Measurements from ENCODE around the gene TMBIM1.

Gene TMBIM1, protein sequence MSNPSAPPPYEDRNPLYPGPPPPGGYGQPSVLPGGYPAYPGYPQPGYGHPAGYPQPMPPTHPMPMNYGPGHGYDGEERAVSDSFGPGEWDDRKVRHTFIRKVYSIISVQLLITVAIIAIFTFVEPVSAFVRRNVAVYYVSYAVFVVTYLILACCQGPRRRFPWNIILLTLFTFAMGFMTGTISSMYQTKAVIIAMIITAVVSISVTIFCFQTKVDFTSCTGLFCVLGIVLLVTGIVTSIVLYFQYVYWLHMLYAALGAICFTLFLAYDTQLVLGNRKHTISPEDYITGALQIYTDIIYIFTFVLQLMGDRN

GRCh38 chr2:218292048-218293014 lies at the start of gene TMBIM1:
Gene TMBIM1 (minus strand): TSS chr2:218292503. CDS start chr2:218282141, 10,362 bp downstream.
- Histone ChIP-seq H3K36me3 (ENCODE audit: control insufficient read depth, insufficient read depth, low read length) (no peaks in the 10 kb centered on the region), H3K4me1 (ENCODE audit: control insufficient read depth, insufficient read depth, low read length) (peaks cover 85% of the 10 kb centered on the region), H3K9me3 (ENCODE audit: control insufficient read depth, low read length) (no peaks in the 10 kb centered on the region), H3K4me3 (ENCODE audit: low read length) (peak within 1 kb of the TSS; percentile 93), H3K9ac (ENCODE audit: low read length) (peak within 1 kb of the TSS; percentile 99), H3K27me3 (ENCODE audit: control insufficient read depth, insufficient read depth, low read length) (no peaks in the 10 kb centered on the region)

GRCh38 chr2:218341381-218341780 lies 49.1 kb upstream of the TMBIM1 start:
- Histone ChIP-seq H3K4me1 (ENCODE audit: control insufficient read depth, insufficient read depth, low read length) (peaks cover 2% of the 10 kb centered on the region), H3K4me3 (ENCODE audit: low read length) (no peak overlapping the region), H3K9me3 (ENCODE audit: control insufficient read depth, low read length) (no peaks in the 10 kb centered on the region), H3K36me3 (ENCODE audit: control insufficient read depth, insufficient read depth, low read length) (peaks cover 11% of the 10 kb centered on the region), H3K27me3 (ENCODE audit: control insufficient read depth, insufficient read depth, low read length) (no peaks in the 10 kb centered on the region), H3K9ac (ENCODE audit: low read length) (no peak overlapping the region)

DNA sequence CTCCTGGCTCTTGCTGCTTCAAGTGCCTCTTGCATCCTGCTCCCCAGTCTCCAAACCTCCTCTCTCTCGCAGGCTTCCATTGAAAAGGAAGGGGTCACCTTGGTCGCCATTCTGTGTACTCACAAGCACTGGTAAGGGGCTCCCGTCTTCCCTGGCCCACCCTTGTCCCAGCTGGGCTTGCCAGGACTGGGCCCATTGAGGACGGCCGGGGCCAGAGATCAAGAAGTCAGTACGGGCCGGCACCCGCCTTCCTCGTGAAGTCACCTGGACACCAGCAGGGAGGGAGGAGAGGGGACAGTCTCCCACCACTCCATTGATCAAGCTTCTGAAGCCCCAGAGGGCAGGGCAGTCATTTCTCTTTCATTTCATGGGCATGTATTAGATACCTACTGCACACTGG lies 48.4 kb upstream of the TMBIM1 start:
- Histone ChIP-seq H3K9me3 (ENCODE audit: control insufficient read depth, low read length) (no peaks in the 10 kb centered on the region), H3K9ac (ENCODE audit: low read length) (no peak overlapping the region), H3K4me3 (ENCODE audit: low read length) (no peak overlapping the region), H3K27me3 (ENCODE audit: control insufficient read depth, insufficient read depth, low read length) (no peaks in the 10 kb centered on the region), H3K36me3 (ENCODE audit: control insufficient read depth, insufficient read depth, low read length) (peaks cover 7% of the 10 kb centered on the region), H3K4me1 (ENCODE audit: control insufficient read depth, insufficient read depth, low read length) (peaks cover 3% of the 10 kb centered on the region)

DNA sequence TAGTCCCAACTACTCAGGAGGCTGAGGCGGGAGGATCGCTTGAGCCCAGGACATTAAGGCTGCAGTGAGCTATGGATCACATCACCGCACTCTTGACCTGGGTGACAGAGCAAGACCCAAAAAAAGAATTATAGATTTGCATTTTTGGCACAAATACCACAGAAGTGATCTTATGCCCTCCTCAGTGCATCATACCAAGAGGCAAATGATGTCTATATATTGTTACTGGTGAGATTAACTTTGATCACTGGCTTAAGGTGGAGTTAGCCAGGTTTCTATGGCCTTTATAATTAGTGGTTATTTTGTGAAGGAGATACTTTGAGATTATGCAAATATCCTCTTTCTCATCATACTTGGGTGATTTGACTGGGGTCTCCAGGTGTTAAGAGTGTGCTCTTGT lies 42.2 kb upstream of the TMBIM1 start:
- H3K9me3 ChIP-seq (ENCODE audit: control insufficient read depth, low read length), result no peaks in the 10 kb centered on the region
- H3K27me3 ChIP-seq (ENCODE audit: control insufficient read depth, insufficient read depth, low read length), result no peaks in the 10 kb centered on the region
- no peak overlapping the region for H3K4me3 ChIP-seq (ENCODE audit: low read length)
- no peaks in the 10 kb centered on the region for H3K36me3 ChIP-seq (ENCODE audit: control insufficient read depth, insufficient read depth, low read length)
- no peak overlapping the region for H3K9ac ChIP-seq (ENCODE audit: low read length)
- peaks cover 10% of the 10 kb centered on the region for H3K4me1 ChIP-seq (ENCODE audit: control insufficient read depth, insufficient read depth, low read length)

DNA sequence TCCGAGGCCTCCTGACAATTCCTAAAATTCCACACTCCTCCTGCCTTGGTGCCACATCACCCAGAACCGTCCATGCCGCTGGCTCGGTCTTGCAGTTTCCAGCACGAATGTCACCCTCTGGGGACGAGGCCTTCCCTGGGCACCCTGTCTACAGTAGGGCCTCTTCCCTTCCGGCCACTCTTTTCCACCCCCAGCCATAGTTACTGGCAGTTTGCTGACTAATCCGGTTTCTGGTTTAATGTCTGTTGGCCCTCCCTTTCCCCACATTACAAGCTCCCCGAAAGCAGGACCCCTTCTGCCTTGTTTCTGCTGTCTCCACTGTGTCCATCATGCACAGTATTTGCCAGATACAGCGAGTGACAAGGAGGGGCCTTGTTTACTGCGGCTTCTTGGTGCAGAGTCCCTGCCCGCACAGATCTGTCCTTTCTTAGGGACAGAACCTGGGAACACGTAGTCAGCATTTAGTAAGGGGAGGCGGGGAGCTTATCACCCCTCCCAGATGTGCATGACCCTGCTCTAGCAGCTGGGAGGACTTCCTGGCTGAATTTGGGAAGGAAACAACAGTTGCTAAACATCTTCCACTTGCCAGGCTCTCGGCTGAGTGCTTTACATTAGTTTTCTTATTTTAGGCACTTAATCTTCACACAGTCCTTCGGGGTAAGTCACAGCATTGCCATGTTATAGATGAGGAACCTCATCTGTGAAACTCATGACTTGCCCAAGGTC lies 40.8 kb upstream of the TMBIM1 start:
- no peak overlapping the region for H3K4me3 ChIP-seq (ENCODE audit: low read length)
- no peaks in the 10 kb centered on the region for H3K9me3 ChIP-seq (ENCODE audit: control insufficient read depth, low read length)
- H3K36me3 ChIP-seq (ENCODE audit: control insufficient read depth, insufficient read depth, low read length), result no peaks in the 10 kb centered on the region
- no peak overlapping the region for H3K9ac ChIP-seq (ENCODE audit: low read length)
- peaks cover 13% of the 10 kb centered on the region for H3K4me1 ChIP-seq (ENCODE audit: control insufficient read depth, insufficient read depth, low read length)
- H3K27me3 ChIP-seq (ENCODE audit: control insufficient read depth, insufficient read depth, low read length), result no peaks in the 10 kb centered on the region

DNA sequence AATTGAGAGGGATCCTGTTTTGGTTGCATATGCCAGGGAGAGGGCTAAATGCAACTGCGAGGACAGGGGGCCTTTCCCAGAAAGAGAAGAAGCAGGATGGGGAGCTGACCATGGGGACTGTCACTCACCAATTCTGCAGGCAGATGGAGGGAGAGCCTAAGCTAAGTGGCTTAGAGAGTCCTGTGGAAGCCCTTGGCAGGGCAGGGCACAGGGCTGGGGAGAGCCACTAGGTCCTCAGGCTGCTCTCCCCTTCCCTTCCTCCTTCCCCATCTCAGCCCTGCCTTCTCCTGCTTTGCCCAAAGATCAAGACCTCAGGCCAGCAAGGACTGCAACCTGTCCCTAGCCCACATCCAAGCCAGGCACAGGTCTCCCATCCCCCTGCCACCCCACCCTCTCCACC lies 40.0 kb upstream of the TMBIM1 start:
- Histone ChIP-seq H3K4me1 (ENCODE audit: control insufficient read depth, insufficient read depth, low read length) (peaks cover 18% of the 10 kb centered on the region), H3K9me3 (ENCODE audit: control insufficient read depth, low read length) (no peaks in the 10 kb centered on the region), H3K9ac (ENCODE audit: low read length) (no peak overlapping the region), H3K27me3 (ENCODE audit: control insufficient read depth, insufficient read depth, low read length) (no peaks in the 10 kb centered on the region), H3K4me3 (ENCODE audit: low read length) (no peak overlapping the region), H3K36me3 (ENCODE audit: control insufficient read depth, insufficient read depth, low read length) (no peaks in the 10 kb centered on the region)

DNA sequence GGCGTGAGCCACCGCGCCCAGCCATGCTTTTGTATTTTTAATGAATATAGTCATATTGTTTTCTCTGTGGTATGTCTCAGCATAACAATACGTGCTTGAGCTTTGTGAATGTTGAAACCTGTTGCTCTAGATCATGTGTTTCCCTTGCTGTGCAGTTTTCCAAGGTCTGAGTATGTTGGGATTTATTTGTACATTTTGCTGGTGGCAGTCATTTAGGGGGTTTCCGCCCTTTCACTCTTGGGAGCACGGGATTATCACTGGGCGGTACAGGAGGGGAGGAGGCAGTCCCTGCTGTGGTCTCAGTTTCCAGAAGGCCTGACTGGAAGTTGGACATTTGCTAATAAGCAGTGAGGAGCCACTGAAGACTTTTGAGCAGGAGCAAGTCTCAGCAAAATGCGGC lies 39.4 kb upstream of the TMBIM1 start:
- Histone ChIP-seq H3K36me3 (ENCODE audit: control insufficient read depth, insufficient read depth, low read length) (no peaks in the 10 kb centered on the region), H3K27me3 (ENCODE audit: control insufficient read depth, insufficient read depth, low read length) (no peaks in the 10 kb centered on the region), H3K4me3 (ENCODE audit: low read length) (no peak overlapping the region), H3K4me1 (ENCODE audit: control insufficient read depth, insufficient read depth, low read length) (peaks cover 24% of the 10 kb centered on the region), H3K9me3 (ENCODE audit: control insufficient read depth, low read length) (no peaks in the 10 kb centered on the region), H3K9ac (ENCODE audit: low read length) (no peak overlapping the region)

- peaks cover 37% of the 10 kb centered on the region for H3K4me1 ChIP-seq (ENCODE audit: control insufficient read depth, insufficient read depth, low read length)
- no peaks in the 10 kb centered on the region for H3K9me3 ChIP-seq (ENCODE audit: control insufficient read depth, low read length)
- H3K4me3 ChIP-seq (ENCODE audit: low read length), result no peak overlapping the region
- no peak overlapping the region for H3K9ac ChIP-seq (ENCODE audit: low read length)
- H3K36me3 ChIP-seq (ENCODE audit: control insufficient read depth, insufficient read depth, low read length), result no peaks in the 10 kb centered on the region
- H3K27me3 ChIP-seq (ENCODE audit: control insufficient read depth, insufficient read depth, low read length), result no peaks in the 10 kb centered on the region
Measured at GRCh38 chr2:218329826-218330593, 37.7 kb upstream of the TMBIM1 start.

GRCh38 chr2:218329027-218329825 lies 36.9 kb upstream of the TMBIM1 start:
- no peaks in the 10 kb centered on the region for H3K36me3 ChIP-seq (ENCODE audit: control insufficient read depth, insufficient read depth, low read length)

DNA sequence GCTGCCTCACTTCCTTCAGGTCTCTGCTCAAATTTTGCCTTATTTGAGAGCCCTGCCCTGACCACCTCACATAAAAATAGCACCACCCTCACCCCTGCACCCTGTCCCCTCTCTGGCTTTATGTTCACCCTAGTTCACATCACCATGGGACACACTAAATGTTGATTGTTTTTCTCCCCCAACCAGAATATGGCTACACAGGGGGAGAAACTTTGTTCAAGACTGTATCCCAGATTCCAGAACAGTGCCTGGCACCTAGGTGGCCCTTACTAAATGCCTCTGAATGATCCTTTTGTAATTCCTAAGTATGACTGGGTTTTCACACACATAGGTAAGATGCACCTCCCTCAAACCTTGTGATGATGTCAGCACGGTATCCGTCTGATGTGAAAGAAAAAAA lies 36.0 kb upstream of the TMBIM1 start:
- Histone ChIP-seq H3K27me3 (ENCODE audit: control insufficient read depth, insufficient read depth, low read length) (no peaks in the 10 kb centered on the region), H3K9me3 (ENCODE audit: control insufficient read depth, low read length) (no peaks in the 10 kb centered on the region), H3K4me1 (ENCODE audit: control insufficient read depth, insufficient read depth, low read length) (peaks cover 47% of the 10 kb centered on the region), H3K9ac (ENCODE audit: low read length) (no peak overlapping the region), H3K4me3 (ENCODE audit: low read length) (no peak overlapping the region), H3K36me3 (ENCODE audit: control insufficient read depth, insufficient read depth, low read length) (no peaks in the 10 kb centered on the region)

More at GRCh38 chr2:218329027-218329825, 36.9 kb upstream of the TMBIM1 start:
- no peak overlapping the region for H3K4me3 ChIP-seq (ENCODE audit: low read length)
- H3K27me3 ChIP-seq (ENCODE audit: control insufficient read depth, insufficient read depth, low read length), result no peaks in the 10 kb centered on the region
- H3K9ac ChIP-seq (ENCODE audit: low read length), result no peak overlapping the region
- H3K9me3 ChIP-seq (ENCODE audit: control insufficient read depth, low read length), result no peaks in the 10 kb centered on the region
- peaks cover 41% of the 10 kb centered on the region for H3K4me1 ChIP-seq (ENCODE audit: control insufficient read depth, insufficient read depth, low read length)
